Testis (tissue), 3 donors: ENCODE data around the gene DCDC2C. TPM values are rescaled to one million over a fixed set of nuclear protein-coding genes. Genes with fewer than 3 reads are reported as not detected.

Experiments
- DNase-seq: peaks from one replicate; pipeline ENCODE4 v3.0.0-alpha.2; 2019
- H3K27ac ChIP-seq, 2 donors: fragments of 200-600 bp; sonication (generic); one replicate each; pipeline ENCODE4 v1.5.1; 2019
- H3K27me3 ChIP-seq: fragments of 200-600 bp; sonication (generic); one replicate; pipeline ENCODE4 v1.5.1; 2019
- H3K36me3 ChIP-seq: fragments of 200-600 bp; sonication (generic); one replicate; pipeline ENCODE4 v1.5.1; 2017; ENCODE audit warnings: low read depth; ENCODE audit errors: missing control alignments
- H3K4me1 ChIP-seq: fragments of 200-600 bp; sonication (generic); one replicate; pipeline ENCODE4 v1.5.1; 2019
- H3K4me3 ChIP-seq, 2 donors: fragments of 200-600 bp; sonication (generic); one replicate each; pipeline ENCODE4 v1.5.1; 2017 to 2019
- H3K9me3 ChIP-seq: fragments of 200-600 bp; sonication (generic); one replicate; pipeline ENCODE4 v1.5.1; 2017
- CTCF ChIP-seq, 3 experiments: fragments of 450-650 bp in 2 of 3; fragments of 200-600 bp in 1 of 3; sonication (generic) in 1 of 3; IDR thresholded peaks; one replicate each; pipeline ENCODE4 v1.5.1; 2016 to 2019; ENCODE audit warnings: antibody characterized with exemption in 3 of 3, mild to moderate bottlenecking in 2 of 3, moderate library complexity in 1 of 3
- POLR2A ChIP-seq: fragments of 450-650 bp; IDR thresholded peaks from one replicate; pipeline ENCODE4 v1.6.1; 2017; ENCODE audit warnings: antibody characterized with exemption, mild to moderate bottlenecking, moderate library complexity
- WGBS, 2 donors: methylation state at CpG; one replicate each; pipeline ENCODE4 v1.1.5; 2018; 5-methylcytosine and 5-hydroxymethylcytosine counted together
- intact Hi-C: fragments of 100-400 bp; cut with DNase I; formaldehyde crosslinking; loops from one replicate; pipeline ENCODE4 v1.15.1; 2023; ENCODE audit warnings: low total_unique reads
- polyA plus RNA-seq: library from polyadenylated mRNA; stranded (reverse); fragments of 350-450 nt; fragmentation: Illumina TruSeq; extraction: RNeasy Lipid Tissue Mini Kit (QIAGEN cat#74804); gene quantifications from one replicate; pipeline ENCODE4 v1.2.3, GENCODE V29; 2014; ENCODE audit warnings: low read depth, low replicate concordance; ENCODE audit not compliant: insufficient read depth
- total RNA-seq, 2 donors: library from RNA; depleted of rRNA; stranded (reverse); fragments of >200 nt; gene quantifications; one replicate each; pipeline ENCODE4 v1.2.3, GENCODE V29; 2016

DCDC2C gene
- total and polyA plus RNA-seq, 3 donors from 2014 or later, result 9.9 to 12.1 (median 10.6) TPM

DNA sequence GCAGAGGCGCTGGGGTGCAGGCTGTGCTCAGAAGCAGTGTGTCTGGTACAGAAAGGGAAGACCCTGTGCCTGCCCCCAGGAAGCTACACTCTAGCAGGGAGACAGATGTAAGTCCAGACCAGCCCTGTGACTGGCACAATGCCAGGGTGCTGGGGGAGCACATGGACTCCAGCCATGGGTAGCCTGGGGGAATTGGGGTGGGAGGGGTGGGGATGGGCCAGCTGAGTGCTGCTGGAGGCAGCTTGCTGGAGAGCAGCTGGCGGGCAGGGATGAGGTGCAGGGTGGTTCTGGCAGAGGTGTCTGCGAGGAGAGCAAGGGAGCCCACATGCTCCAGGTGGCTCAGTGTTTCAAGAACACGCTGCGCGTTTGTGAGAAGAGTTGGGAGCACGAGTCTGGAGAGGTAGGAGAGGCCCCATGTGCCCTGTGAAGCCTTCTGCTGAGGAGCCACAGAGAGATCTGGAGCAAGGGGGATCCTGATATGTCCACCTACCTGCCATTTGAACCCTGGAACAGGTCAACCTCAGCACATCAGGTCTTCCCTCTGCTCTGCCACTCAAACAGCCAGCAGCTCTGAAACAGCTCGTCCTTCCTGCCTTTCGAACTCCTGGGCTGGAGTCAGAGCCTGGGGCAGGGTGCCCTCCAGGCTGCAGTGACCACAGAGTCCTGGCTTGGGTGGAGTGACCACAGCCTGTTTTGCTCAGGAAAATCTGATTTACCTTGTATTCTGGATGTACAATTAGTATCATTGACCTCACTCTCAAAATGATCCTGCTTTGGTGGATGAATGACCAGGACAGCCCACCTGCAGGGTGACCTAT, 30.3 kb upstream of the DCDC2C start:
- H3K4me3 ChIP-seq, result no peak overlapping the region
- H3K36me3 ChIP-seq, result no peaks in the 10 kb centered on the region
- H3K27me3 ChIP-seq, result no peaks in the 10 kb centered on the region
- H3K27ac ChIP-seq, result no peak overlapping the region
- TF ChIP-seq POLR2A (no peak), CTCF (IDR thresholded peaks at IDR 0.05) (no peak)
- 88 to 96% methylated on average over 9 of the region's 9 CpGs for WGBS, 2 donors
- no peaks in the 10 kb centered on the region for H3K4me1 ChIP-seq
- intact Hi-C loops, result no loop called here
- DNase-seq, result no peak
- H3K9me3 ChIP-seq, result no peaks in the 10 kb centered on the region

- Histone ChIP-seq H3K27ac (no peak overlapping the region), H3K36me3 (no peaks in the 10 kb centered on the region), H3K4me3 (no peak overlapping the region), H3K27me3 (no peaks in the 10 kb centered on the region), H3K4me1 (no peaks in the 10 kb centered on the region), H3K9me3 (no peaks in the 10 kb centered on the region)
- intact Hi-C loops, result no loop called here
- WGBS, 2 donors, result 83 to 92% methylated on average over 9 of the region's 9 CpGs
- DNase-seq, result no peak
- TF ChIP-seq POLR2A (no peak), CTCF (IDR thresholded peaks at IDR 0.05) (no peak)
Observed at GRCh38 chr2:3674066-3674845, 29.1 kb upstream of the DCDC2C start.

- intact Hi-C loops, result no loop called here
- no peak for DNase-seq
- no peak for TF ChIP-seq CTCF (IDR thresholded peaks at IDR 0.05)
- no peak for TF ChIP-seq POLR2A
- WGBS, 2 donors, result 94 to 96% methylated on average over 4 of the region's 4 CpGs
- H3K27me3 ChIP-seq, result no peaks in the 10 kb centered on the region
- no peak overlapping the region for H3K4me3 ChIP-seq
- H3K27ac ChIP-seq, result no peak overlapping the region
- H3K9me3 ChIP-seq, result no peaks in the 10 kb centered on the region
- H3K4me1 ChIP-seq, result no peaks in the 10 kb centered on the region
- no peaks in the 10 kb centered on the region for H3K36me3 ChIP-seq
Observed at GRCh38 chr2:3675687-3676086, 27.7 kb upstream of the DCDC2C start.

- H3K27me3 ChIP-seq, result no peaks in the 10 kb centered on the region
- 93 to 95% methylated on average over 6 to 9 of the region's 9 CpGs for WGBS, 2 donors
- no peaks in the 10 kb centered on the region for H3K36me3 ChIP-seq
- H3K27ac ChIP-seq, result no peak overlapping the region
- no peaks in the 10 kb centered on the region for H3K4me1 ChIP-seq
- TF ChIP-seq CTCF (IDR thresholded peaks at IDR 0.05), result no peak
- intact Hi-C loops, result no loop called here
- no peak for DNase-seq
- no peak overlapping the region for H3K4me3 ChIP-seq
- H3K9me3 ChIP-seq, result no peaks in the 10 kb centered on the region
Observed at GRCh38 chr2:3677436-3677835, 25.9 kb upstream of the DCDC2C start.
